Measurements from ENCODE around the gene RPL7A. TPM values are rescaled to one million over a fixed set of nuclear protein-coding genes. Genes with fewer than 3 reads are reported as not detected.
A peak's percentile ranks its signal among the peaks of the same experiment; 100 is the strongest.
"Not testable (repeated sequence)": the region's sequence is repeated elsewhere in the genome, so short reads cannot be mapped to it uniquely, and the experiment has no call there.

The RPL7A gene
- total RNA-seq, 1 donor, result 1,651 TPM

- TF ChIP-seq, protein P1, sequence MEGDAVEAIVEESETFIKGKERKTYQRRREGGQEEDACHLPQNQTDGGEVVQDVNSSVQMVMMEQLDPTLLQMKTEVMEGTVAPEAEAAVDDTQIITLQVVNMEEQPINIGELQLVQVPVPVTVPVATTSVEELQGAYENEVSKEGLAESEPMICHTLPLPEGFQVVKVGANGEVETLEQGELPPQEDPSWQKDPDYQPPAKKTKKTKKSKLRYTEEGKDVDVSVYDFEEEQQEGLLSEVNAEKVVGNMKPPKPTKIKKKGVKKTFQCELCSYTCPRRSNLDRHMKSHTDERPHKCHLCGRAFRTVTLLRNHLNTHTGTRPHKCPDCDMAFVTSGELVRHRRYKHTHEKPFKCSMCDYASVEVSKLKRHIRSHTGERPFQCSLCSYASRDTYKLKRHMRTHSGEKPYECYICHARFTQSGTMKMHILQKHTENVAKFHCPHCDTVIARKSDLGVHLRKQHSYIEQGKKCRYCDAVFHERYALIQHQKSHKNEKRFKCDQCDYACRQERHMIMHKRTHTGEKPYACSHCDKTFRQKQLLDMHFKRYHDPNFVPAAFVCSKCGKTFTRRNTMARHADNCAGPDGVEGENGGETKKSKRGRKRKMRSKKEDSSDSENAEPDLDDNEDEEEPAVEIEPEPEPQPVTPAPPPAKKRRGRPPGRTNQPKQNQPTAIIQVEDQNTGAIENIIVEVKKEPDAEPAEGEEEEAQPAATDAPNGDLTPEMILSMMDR (IDR thresholded peaks at IDR 0.05; ENCODE audit: insufficient read depth, low read depth, low read length), result no peak
- no peak for DNase-seq (ENCODE audit: low read depth)
- H3K4me3 ChIP-seq (ENCODE audit: low read depth, low read length), result no peak overlapping the region
Observed at GRCh38 chr9:133321411-133321935, 26.5 kb upstream of the RPL7A start.

- TF ChIP-seq, protein P1 (IDR thresholded peaks at IDR 0.05; ENCODE audit: insufficient read depth, low read depth, low read length), result no peak
- H3K4me3 ChIP-seq (ENCODE audit: low read depth, low read length), result no peak overlapping the region
- DNase-seq (ENCODE audit: low read depth), result no peak
Observed at GRCh38 chr9:133322701-133323100, 25.3 kb upstream of the RPL7A start.

- DNase-seq (ENCODE audit: low read depth), result no peak
- no peak overlapping the region for H3K4me3 ChIP-seq (ENCODE audit: low read depth, low read length)
- TF ChIP-seq, protein P1 (IDR thresholded peaks at IDR 0.05; ENCODE audit: insufficient read depth, low read depth, low read length), result no peak
Observed at GRCh38 chr9:133323211-133323610, 24.8 kb upstream of the RPL7A start.

DNA sequence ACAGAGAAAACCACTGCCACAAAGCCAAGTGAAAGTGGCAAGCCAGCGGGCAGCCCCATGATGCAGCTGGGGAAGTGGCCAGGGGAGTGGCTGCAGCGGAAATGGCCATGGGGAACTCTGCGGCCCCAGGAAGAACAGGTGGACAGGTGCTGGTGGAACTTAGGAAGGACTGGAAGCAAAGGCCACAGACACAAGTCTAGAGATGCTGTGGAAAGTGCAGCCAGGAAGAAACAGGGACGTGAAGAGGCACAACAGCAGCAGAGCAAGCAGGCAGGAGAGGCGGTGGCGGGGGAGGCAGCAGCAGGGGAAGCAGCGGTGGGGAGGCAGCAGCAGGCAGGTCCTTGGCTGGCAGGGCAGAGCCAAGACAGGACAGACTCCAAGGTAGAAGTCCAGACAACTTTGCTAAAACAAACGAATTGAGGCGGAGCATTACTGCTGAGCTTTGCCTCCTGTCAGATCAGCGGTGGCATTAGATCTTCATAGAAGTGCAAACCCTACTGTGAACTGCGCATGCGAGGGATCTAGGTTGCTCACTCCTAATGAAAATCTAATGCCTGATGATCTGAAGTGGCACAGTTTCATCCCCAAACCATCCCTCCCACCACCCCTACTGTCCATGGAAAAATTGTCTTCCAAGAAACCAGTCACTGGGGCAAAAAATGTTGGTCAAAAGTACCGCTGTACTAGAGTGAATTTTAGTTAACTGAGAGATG is 23.9 kb upstream of the RPL7A start:
- DNase-seq (ENCODE audit: low read depth), result no peak
- TF ChIP-seq, protein P1 (IDR thresholded peaks at IDR 0.05; ENCODE audit: insufficient read depth, low read depth, low read length), result no peak
- no peak overlapping the region for H3K4me3 ChIP-seq (ENCODE audit: low read depth, low read length)

- H3K4me3 ChIP-seq (ENCODE audit: low read depth, low read length); DNase-seq (ENCODE audit: low read depth): not testable (repeated sequence)
Observed at GRCh38 chr9:133327021-133327420, 21.0 kb upstream of the RPL7A start.

- TF ChIP-seq, protein P1 (IDR thresholded peaks at IDR 0.05; ENCODE audit: insufficient read depth, low read depth, low read length), result no peak
- H3K4me3 ChIP-seq (ENCODE audit: low read depth, low read length), result no peak overlapping the region
- DNase-seq (ENCODE audit: low read depth), result no peak
Observed at GRCh38 chr9:133327834-133328484, 20.1 kb upstream of the RPL7A start.

DNA sequence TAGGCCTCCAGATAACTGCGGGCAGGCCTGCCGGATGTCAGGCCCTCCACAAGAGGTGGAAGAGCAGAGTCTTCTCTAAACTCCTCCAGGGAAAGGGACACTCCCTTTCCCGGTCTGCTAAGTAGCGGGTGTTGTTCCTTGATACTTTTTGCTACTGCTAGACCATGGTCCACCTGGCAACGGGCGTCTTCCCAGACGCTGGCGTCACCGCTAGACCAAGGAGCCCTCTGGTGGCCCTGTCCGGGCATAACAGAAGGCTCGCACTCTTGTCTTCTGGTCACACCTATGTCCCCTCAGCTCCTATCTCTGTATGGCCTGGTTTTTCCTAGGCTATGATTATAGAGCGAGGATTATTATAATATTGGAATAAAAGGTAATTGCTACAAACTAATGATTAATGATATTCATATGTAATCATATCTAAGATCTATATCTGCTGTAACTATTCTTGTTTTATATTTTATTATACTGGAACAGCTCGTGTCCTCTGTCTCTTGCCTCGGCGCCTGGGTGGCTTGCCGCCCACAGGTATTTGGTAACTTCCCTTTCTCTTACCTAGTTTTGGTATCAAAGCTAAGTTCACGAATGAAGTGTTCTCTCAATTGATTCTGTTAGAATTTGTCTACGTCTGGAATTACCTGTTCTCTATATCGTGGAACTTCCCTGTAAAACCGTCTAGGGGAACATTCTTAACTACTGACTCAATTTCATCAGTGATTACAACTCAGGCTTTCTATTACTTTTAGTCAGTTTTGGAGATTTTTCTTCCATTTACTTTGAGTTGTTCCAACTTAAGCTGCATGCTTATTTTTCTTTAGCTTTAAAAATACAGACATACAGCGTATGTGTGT is 18.5 kb upstream of the RPL7A start:
- TF ChIP-seq, protein P1 (IDR thresholded peaks at IDR 0.05; ENCODE audit: insufficient read depth, low read depth, low read length), result peak; percentile 55
- H3K4me3 ChIP-seq (ENCODE audit: low read depth, low read length); DNase-seq (ENCODE audit: low read depth): not testable (repeated sequence)
